CD4-positive, alpha-beta T cell treated with Interleukin-4 for 1 hour (primary cell): ENCODE results near the gene KIF26A.

Source experiments
- DNase-seq, 2 donors: peaks; one replicate each; pipeline ENCODE4 v3.0.0-alpha.2; 2020 to 2022

Gene KIF26A

DNA sequence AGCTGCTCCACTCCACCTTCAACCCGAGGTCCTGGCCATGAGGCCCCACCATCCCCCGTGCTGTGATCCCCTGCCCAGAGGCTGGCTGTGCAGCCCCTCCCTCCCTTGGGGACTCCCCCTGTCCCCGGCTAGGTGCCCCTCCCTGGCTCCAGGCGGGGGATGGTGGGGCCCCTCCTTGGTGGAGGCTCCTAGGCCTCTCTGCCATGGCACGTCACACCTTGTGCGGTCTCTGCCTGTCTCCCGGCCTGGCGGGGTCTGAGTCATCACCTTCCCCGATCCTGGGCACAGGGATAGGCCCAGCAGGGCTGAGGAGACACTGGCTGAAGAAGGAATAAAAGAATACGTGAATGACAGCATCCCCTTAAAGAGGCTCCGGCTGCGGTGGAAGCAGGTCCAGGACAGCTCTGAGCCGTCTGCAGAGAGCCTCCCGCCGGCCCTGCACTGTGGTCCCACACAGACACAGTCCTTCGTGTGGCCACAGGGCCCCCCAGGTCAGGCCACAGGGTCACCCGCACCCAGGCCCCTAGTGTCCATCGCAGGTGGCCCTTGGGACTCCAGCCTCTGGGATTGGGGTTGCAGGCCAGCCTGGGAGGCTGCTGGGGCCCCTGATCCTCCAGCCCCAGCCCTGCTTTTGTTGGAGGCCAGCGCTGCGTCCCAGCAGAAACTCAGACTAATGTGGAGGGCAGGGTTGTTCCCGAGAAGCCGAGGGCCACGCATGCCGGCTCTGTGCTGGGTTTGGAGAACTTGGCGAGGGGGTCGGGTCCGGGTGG, 43.6 kb downstream of the KIF26A start:
- no peak for DNase-seq

- DNase-seq = no peak
These were observed 44.6 kb downstream of the KIF26A start for GRCh38 chr14:104182857-104183425.

- no peak for DNase-seq
These were observed 45.4 kb downstream of the KIF26A start for GRCh38 chr14:104183796-104184195.

DNA sequence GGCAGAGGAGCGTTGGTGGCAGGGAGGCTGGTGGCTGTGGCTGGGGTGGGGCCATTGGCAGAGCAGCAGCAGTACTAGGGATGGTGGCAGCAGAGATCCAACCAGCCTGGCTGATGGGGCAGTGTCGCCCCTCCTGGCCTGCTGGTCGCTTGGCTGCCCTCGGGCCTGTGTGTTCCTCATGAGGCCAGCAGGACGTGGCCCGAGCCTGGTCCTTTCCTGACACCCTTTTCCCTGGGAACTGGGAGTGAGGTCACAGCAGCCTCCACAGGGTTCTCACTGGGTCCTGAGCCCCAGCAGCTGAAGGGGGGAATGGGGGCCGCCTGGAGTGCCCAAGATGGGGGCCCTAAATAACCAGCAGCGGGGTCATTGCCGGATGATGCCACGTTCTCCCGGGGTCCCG, 46.1 kb downstream of the KIF26A start:
- DNase-seq = no peak

DNA sequence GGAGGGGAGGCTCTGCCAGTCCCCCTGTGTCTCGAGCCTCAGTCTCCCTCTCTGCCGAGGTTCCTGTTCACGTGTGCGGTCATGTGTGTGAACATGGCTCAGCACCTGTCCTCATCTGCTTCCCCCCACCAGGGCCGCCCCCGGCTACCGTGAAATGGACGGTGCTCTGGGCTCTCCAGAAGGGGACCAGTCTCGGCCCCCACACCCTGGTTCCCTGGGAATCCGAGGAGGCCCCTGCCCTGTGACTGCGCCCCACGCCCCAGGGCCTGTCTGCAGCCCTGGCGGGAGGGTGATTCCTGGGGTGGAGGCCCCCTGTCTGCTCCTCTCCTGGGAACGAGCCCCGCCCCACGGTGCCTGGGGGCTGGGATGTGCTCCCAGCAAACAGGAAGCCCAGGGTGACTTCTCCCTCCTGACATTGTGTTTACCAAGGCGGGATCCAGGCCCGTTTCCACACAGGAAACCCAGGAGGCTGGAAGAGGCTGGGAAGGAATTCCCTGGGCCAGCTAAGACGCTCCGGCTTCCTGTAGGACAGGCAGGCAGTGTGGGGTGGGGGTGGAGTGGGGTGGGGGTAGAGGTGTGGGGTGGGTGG, 46.6 kb downstream of the KIF26A start:
- DNase-seq = no peak

- DNase-seq = no peak
These were observed 47.6 kb downstream of the KIF26A start for GRCh38 chr14:104185916-104186495.

GRCh38 chr14:104186575-104186974, 48.2 kb downstream of the KIF26A start:
- no peak for DNase-seq

- no peak for DNase-seq
These were observed 48.9 kb downstream of the KIF26A start for GRCh38 chr14:104187121-104187889.

- no peak for DNase-seq
These were observed 49.7 kb downstream of the KIF26A start for GRCh38 chr14:104187931-104188726.

- DNase-seq = no peak
These were observed 50.5 kb downstream of the KIF26A start for GRCh38 chr14:104188727-104189400.

DNA sequence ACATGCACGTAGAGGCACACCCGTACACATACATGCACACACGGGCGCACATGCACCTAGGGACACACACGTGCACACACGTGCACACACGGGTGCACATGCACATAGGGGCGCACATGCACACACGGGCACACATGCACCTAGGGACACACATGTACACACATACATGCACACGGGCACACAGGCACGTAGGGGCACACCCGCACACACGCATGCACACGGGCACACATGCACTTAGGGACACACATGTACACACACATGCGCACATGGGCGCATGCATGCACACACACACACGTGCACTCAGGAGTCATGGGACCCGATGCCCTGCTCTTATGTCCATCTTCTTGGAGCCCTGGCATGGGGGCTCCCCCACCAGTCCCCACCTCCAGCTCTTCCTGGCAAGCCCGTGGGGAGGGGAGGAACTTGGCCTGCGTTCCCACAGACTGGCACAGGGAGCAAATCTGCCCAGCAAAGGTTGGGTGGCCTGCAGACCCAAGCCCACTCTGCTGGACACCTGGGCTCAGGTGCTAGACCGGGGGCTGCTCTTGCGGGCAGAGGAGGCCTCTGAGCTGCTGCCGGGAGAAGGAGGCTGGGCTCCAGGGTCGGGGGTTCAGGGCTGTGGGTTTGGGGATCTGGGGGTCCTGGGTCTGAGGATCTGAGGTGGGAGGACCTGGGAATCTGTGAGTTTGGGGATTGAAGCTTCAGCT, 51.4 kb downstream of the KIF26A start:
- no peak for DNase-seq

DNA sequence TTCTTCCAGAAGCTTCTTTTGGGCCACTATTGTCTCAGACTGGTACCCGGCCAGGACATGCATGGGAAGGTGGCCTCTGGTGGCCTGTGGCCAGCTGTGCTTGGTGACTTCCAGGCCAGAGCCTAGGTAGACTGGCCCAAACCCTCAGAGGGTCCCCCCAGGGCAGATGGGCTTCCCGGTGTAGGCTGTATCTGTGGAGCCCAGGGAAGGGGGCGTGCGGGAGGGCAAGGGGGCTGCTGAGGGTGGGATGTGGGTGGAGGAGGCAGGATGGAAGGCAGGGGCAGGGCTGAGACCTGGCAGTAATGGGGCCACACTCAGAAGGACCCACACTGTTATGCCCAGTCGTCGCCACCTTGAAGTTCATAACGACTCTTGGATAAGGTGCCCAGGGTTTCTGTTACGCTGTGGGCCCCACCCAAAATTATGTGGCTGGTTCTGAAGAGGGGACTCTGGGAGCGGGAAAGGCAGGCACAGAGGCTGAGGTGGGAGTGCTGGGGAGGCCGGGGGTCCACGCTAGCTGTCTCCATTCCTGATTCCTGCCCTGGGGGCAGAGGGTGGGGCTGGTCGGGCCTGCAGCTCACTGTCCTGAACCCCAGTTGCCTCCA, 52.1 kb downstream of the KIF26A start:
- no peak for DNase-seq

- DNase-seq = no peak
These were observed 53.1 kb downstream of the KIF26A start for GRCh38 chr14:104191409-104191997.

GRCh38 chr14:104192146-104192882, 53.9 kb downstream of the KIF26A start:
- DNase-seq = no peak

DNA sequence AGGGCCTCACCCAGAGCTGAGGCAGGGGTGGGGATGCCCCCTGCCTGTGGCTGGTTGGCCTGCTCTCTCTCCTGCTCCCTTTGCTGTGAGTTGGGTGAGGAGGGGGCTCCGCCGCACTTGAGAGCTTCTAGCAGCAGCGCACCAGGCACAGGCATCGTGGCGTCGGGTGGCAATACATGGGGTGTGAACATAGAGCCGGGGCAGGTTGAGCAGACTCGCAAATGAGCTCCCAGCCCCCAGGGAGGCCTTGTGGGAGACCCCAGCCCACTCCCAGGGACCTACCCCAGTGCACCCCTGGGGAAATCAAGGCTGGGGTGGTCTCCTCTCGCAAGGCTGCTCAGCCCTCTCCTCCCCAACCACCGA, 54.5 kb downstream of the KIF26A start:
- DNase-seq = no peak

DNA sequence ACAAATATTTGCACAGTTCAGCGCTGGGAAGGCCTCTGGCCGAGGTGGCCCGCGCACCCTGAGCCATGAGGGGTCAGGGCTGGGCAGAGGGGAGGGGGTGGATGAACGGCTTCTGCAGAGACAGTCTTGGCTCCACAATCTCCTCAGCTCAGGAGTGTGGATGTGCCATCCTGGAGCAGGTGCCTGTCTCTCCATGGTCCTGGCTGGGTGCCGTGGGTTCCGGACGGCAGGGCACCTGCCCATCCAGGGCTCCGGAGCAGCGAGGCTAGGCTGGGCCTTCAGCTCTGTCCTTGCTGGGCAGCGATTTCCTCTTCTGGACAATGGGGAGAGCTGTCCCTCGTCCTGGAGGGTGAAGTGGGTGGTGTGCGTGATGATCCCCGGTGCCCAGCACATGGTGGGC, 55.6 kb downstream of the KIF26A start:
- no peak for DNase-seq

DNA sequence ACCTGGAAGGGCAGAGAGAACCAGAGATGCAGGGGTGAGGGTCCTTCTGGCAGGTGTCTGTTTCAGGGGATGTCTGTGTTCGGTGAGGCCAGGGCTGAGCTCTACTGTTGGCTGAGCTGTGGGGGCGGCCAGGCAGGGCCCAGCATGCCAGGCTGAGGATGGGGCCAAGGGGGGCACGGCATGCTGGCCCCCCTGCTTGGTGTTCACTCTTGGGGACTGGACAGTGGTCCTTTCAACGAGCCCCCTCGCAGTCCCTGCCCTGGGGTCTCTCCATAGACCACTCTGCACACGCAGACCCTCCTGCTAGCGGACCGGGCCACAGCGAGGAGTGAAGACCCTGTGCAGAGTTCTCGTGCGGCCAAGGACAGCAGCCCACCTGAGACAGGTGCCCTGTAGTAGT, 56.3 kb downstream of the KIF26A start:
- no peak for DNase-seq

DNA sequence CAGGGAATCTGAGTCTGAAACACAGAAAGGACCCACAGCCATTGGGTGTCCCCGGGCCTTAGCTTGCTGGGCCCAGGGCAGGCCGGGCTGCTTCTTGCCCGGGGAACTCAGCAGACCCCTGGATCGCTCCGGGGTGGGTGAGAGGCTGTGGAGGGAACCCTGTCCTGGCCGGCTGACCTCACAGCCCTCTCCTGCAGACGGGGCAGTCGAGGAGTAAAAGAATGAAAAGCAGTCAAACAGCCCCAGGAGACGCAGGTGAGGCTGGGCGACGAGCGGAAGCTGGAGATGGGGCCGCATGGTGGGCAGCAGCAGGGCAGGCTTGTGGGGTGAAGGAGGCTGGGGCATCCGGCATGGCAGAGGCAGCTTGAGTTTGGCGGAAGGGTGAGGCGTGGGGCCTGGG, 57.0 kb downstream of the KIF26A start:
- DNase-seq = no peak

DNA sequence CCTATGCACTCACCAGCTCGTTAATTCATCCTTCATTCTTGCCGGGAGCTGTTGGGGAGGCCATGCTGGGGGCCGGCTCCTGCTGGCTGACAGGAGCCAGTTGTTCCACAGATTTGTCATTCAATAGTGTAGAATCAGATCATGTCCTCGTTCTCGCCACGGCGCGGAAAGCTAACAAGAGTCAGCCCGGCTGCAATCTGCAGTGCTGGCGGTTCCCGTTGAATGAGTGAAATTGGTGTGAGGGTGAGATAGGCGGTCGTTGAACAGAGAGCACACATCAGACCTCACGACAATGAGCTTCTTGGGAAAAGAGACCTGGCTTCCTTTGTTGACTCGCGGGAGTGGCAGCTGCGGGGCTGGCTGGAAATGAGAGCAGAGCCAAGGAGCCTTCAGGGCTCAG, 57.5 kb downstream of the KIF26A start:
- DNase-seq = no peak
